CD4-positive, alpha-beta T cell treated with Interferon gamma for 1 hour (primary cell): ENCODE results near the gene ETV1.

Experiments used
- DNase-seq: peaks from one replicate; pipeline ENCODE4 v3.0.0-alpha.2; 2020

Gene ETV1

DNA sequence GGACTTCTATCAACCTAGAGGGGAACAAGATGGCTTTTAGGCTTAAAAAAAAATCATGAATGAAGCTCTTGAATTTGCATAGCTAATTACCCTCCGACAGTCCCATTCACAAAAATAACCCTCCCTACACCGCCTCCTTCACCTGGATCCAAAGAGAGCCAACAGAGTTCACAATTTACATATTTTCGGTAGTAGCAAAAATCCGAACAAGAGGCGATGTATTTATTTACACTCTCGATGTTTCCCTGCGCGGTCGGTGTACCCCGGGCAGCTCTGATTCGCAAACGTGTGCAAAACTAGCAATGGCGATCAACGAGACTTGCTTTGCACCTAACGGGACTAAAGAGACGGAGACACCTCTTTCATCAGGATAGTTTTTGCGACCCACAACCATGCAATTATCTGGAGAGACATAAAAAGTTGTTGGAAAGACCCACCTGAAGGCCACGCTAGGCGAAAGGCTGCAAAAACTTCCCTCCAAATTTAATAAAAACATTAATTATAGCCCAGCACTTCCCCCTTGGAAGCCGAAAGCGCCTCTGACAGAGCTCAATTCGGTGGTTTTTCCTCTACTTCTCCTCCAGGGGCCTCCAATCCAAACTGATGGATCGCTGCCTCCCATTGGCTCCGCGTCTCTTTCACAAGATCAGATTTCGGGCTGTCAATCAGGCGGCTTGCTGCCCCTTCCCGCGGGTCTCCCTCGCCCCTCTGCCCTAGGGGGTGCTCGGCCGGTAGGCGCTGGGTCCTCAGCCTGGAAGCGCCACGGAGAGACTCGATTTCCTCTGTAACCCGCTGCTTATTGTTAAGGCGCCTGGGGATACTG is at the start of gene ETV1:
Gene ETV1, minus strand, starts transcription at position 541 of the 823 bp plus-strand sequence. CDS start 614 bp downstream, outside the sequence.
- no peak for DNase-seq

DNA sequence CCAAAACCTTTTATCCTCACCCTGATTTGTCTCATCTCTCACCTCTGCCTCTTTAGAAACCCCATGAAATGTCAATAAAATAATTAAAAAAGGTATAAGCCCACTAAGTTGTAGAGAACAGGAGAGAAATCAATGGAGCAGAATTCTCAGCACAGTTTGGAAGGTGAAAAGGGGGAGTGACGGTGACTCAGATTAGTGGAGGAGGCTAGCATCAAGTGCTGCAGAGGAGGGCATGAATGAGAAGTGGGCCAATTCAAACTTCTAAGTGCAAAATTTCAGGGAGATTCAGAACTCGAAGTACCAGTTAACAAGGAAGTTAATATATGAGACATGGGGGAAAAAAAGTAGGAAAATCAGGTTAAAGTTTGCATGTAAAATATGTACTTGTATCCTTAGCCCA is 34.9 kb upstream of the ETV1 start:
- DNase-seq, result no peak

DNA sequence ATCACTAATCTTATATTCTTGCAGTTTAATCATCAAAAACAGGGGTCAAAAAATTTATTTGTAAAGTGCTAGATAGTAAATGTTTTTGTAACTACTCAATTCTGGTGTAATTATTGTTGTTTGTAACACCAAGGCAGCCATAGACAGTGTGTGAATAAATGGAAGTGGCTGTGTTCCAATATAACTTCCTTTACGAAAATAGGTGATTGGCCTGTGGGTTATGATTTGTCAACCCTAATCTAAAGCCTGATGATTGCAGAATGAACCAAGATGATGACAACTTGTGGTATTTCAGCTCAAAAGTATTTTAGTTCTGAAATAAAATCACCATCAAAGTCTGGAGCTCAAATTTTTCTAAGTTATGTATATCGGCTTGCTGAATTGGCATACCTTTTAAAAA is 34.4 kb upstream of the ETV1 start:
- DNase-seq, result no peak

DNA sequence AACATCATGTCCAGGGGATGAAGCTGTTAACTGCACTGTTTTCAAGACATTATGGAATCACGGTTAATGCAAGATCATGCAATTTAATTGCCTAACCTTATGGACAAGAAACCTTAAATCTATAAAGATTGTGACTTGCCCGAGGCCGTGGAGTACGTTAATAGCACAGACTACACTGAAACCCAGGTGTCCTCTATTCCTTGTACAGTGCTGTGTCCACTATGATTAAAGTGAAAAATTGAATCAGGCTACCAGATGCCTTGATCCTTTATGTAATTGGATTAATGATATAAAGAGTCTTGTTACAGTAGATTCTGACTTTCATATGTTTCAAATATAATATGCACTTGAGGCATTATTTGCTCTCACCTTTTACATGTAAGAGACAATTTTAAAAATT is 33.9 kb upstream of the ETV1 start:
- no peak for DNase-seq

DNA sequence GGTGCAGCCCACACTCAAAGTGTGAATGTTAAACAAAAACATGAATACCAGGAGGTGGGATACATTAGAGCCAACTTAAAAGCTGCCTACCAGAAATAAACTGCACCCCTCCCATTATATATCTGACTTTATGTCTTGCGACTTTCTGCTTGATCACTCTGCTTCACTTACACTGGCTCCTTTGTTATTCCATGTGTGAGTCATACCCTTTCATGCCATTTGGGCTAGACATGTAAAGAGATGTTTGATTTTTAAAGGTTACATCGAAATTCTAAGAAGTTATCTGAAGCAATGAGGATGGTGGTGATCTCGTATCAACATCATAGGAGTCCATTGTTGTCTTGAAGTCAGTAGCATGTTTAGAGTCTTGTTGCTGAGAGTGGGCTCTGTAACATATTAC is 31.6 kb upstream of the ETV1 start:
- no peak for DNase-seq

DNA sequence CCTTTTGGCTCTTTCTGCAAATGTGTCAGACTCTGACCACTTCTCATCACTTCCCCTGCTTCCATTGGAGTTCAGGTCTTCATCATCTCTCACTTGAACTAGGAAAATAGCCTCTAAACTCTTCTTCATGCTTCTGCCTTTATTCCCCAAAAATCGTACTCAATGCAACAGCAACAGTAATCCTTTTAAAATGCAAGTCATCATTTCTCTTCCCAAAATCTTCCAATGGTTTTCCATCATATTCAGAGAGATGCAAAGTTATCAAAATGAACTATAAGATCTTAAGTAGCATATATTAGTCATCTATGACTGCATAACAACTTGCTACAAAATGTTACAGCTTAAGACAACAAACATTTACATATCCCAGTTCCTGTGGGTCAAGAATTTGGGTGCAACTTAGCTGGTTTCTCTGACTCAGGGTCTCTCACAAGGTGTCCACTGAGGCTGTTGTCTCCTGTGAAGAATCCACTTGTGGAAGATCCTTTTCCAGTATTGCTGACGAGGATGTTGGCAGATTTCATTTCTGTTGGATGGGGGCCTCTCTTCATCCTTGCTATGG is 31.0 kb upstream of the ETV1 start:
- DNase-seq, result no peak

DNA sequence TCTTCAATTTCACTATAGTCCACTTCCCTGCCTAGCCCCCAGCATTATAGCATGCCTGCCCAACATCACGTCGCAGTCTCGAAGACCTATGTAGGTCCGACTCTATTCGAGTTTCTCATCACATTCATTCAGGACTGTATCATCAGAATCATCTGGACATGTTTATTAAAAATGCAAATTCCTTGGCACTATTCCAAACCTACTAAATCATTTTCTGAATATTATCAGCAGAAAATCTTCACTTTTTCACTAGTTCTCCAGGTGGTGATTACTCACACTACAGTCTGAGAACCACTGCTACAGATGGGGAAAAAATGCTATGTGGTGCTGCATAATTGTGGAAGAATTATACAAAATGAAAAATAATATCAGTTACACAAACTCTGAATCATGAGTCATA is 29.3 kb upstream of the ETV1 start:
- no peak for DNase-seq

DNA sequence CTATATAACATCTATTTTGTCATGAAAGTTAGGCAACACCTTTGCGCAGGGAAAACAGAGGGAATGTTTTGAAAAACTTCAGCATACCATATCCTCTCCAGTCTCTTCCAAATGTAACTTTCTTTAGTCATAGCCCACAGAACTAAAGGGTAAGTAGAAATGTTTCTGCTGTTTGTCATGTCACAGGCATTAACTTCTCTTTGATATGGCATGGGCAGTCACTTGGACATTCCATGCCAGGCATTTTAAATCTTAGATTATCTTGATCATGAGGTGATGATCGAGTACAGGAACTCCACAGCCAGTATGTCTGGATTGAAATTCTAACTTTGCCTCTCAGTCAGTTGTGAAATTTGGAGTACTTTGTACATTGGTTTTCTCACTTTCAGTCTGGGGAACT is 27.5 kb upstream of the ETV1 start:
- DNase-seq, result no peak

DNA sequence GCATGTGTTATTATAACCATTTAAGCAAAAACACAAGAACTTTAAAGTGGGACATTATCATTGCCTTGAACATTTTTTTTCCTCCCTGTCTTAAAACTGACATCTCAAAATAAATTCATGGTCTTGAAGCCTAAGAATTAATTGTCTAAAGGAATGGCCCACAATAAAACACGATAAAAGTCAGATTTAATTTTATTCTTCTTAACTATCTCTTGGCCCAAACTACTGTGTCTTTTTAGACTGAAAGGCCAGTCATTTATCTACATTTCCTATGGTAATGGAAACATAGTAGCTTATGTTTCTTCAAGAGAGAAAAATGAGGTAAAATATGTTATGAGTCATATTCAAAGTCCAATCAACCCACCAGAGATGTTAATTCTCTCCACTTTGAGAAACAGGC is 24.4 kb upstream of the ETV1 start:
- DNase-seq, result no peak

DNA sequence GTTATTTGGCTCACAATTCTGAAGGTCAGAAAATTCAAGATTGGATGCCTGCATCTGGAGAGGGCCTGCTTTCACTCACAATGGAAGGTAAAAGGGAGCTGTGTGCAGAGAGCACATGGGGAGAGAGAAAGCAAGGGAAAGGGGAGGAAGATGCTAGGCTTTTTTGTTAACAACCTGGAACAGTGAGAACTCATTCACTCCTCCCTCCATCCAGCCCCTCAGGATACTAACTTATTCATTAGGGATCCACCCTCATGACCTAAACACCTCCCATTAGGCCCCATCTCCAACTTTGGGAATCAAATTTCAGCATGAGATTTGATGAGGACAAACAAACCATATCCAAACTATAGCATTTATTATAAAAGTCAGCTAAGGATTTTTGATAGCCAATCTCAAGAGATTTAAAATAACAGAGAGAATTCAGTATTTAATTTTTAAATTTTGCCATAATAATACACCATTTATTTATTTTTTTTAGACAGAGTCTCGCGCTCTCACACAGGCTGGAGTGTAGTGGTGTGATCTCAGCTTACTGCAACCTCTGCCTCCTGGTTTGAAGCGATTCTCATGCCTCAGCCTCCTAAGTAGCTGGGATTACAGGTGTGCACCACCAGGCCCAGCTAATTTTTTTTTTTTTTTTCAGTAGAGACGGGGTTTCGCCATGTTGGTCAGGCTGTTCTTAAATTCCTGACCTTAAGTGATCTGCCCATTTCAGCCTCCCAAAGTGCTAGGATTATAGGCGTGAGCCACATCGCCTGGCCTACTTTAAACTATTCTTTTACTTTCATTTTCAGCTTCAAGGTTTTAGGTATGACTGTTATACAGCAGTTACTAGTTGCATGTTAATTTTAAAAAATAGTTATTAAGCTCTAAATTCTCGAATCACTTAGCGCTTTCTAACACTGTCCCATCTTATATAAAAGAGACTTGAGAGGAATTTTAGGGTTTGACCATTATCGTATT is 20.3 kb upstream of the ETV1 start:
- DNase-seq, result no peak

DNA sequence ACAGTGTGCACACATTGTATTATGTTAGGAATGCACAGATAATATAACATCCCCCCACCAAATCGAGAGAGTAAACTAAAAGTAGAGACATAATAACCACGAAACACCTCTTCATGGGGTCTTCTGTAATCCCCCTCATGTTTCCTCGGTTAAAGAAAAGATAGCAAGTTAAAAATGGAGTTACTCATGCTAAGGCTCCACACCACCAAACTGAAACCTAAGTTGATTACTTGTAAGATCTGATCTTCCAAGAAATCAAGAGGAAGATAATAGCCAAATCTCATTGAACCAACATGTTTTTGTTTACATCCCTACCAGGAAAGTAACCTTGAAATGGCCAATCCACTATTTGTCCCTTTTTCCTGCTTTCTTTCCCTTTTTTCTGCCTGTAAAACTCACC is 11.7 kb upstream of the ETV1 start:
- no peak for DNase-seq

DNA sequence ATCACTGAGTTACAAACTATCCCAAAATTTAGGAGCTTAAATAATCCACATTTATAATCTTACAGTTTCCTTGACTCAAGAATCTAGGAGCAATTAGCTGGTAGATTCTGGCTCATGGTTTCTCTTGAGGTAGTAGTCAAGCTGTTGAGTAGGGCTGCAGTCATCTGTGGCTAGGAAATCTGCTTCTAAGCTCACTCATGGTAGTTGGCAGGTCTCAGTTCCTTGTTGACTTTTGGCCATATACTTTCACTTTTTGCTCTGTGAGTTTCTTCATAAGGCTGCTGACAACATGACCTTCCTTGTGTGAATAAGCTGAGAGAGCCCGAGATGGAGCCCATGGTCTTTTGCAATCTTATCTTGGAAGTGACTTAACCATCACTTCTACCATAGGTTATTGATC is 10.8 kb upstream of the ETV1 start:
- no peak for DNase-seq

DNA sequence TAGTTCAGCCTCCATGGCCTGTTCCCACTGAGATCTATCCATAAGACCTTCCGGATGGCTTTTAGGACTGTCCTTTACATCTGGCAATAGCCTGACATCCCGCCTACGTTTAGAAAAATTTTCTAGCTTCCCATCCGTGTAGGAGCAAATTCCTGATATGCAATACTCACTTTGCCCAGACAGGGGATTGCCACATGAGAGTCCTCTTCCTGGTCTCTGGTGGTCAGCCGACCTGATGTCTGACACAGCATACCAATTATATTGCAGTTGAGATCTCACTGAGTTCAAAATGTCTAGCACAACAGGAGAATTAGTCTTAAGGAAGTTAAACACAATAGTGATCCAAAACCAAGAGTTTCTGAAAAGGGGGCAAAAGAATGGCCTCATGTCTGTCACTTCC is 9.4 kb upstream of the ETV1 start:
- DNase-seq, result no peak

DNA sequence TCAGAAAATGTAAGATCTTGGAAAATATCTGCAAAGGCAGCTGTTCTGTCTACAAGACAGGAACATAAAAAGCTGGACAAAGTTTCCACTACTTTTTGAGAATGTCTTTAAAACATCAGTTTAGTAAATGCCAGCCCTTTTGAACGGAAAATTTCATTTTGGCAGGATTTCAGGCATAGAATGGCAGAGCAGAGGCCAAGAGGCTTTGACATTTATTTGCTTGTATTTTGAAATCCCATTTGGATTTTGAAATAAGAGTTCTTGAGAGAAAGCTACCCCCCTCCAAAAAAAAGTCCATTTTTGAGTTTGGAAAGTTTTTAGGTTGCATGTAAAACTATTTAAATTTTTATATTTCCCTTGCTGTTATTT is 3.1 kb upstream of the ETV1 start:
- DNase-seq, result no peak

DNA sequence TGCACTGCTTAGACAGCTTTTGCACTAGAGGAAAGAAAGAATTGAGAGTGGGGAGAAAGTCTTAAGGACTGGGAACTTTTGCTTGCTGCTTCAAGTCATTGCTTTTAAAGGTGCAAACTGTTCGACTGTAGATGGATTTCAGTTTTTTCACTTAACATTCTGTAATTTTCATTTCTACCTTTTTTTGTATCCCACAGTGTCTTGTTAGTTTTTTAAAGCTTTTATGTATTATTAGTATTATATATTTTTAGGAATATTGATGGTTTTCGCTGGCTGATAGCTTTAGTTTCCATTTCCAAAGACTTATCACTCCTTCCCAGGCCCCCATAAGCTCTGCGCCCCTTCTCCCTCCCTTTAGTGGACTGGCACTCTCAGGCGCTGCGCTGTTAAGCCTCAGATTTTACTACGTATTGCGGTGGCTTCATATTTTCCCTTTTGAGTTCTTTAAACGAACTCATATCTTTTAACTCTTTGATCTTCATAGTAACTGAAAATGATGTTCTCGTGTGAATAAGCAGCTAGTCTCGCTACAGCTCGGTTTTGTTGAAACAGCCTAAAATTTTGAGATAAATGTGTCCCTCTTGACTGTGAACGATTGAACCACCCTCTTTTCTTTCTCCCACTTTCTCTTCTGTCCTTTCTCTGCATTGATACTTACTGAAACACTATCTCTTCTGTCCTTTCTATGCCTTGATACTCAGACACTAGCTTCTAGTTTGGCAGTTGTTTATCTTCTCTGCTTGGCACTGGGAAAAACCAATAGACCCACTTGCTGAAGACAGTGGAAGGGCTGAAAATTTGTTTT is 2.5 kb upstream of the ETV1 start:
- DNase-seq, result no peak

DNA sequence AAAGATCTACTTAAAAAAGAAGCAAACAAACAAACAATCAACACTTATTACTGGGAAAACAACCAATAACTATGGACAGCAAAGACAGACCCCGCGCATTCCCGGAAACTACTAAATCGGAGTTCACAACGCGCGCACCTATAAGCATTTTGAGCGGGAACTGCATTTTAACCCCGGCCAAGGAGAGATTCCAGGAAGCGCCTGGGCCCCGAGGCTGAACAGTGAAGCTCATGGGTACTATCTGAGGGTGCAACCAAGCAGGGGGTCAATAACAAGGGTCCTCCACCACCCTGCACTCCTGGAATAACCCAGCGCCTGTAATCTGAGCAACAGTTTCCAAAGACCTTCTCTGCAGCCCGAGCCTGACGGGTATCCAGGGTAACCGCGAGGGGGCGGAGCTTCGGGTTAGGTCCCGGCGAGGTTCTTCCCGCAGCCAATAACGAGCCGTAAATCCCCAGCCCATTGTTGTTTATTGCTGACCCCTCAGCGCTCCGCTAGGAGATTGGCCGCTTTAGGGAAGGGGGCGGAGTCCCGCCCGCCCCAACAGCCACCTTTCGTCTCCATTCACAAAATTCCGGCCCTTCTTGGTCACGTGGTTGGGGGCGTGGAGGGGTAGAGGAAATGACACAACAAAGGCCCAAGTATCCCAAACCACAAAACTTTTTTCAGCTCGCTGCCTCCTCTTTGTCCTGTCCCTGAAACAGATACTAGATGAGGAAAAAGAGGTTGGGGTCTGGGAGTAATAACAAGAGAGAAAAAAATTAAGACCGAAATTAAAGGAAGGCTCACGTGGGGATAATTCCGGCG is 1.7 kb upstream of the ETV1 start:
- DNase-seq, result peak; percentile 58

DNA sequence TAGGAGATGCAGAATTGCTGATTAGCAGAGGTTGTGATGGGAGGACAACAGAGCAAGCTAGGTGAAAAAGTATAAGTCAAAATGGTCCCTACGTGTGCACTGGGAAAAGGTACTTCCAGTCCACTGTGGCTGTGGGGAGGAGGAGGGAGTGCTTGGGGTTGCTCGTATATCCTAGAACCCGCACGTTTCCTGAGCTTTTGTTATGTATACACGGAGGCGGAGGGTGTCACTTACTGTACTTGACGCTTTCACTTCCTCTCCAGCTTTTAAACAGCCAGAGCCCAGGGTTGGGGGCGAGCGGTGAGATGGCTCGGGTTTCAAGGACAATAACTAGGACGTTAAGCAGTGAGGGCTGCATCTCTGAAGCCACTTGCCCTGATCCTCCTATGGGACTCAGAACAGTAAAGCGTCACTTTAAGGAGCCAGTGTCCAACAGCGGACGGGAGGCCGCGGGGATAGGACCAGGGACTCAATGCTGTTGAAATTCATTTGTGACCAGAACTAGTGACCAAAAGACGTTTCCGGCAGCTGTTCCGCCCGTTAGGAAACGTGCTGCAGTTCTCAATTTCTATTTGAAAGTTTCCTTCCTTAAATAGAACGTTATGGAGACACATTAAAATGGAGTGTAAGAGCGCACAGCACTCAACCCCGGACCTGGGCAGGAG is 985 bp upstream of the ETV1 start:
- peak; percentile 6 for DNase-seq

DNA sequence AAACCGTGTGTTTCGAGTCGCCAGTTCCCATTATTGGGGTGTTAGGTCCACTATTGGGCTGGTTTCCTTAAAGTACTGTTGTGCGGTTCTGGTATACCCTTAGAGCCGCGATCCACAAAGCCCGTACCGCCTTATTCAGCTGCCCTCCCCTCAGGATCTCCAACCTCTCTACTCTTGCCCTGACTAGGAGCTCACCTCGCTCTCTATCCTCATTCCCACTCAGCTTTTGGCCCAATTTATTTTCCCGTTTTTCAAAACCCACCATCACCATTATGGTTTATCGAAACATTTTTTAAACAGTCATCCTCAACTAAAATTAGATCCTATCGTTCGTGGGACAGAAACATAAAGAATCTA is 461 bp upstream of the ETV1 start:
- DNase-seq, result no peak

DNA sequence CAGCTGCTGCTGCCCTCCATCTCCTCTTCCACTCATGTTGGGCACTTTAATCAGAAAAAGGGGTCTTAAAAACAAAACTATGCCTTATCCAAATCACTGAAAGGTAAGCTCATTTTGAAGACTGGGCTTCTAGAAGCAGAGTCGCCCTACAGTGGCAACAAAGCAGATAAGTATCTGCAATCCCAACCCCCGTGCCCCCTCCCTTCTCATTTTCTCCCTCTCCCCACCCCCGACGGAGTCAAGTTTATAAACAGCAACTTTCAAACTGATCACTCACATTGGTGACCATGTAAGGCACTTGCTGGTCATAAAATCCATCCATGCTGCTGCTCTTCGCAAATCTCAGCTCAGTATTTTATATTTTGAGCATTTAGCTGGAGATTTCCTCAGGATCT is 738 bp downstream of the ETV1 start:
- no peak for DNase-seq

DNA sequence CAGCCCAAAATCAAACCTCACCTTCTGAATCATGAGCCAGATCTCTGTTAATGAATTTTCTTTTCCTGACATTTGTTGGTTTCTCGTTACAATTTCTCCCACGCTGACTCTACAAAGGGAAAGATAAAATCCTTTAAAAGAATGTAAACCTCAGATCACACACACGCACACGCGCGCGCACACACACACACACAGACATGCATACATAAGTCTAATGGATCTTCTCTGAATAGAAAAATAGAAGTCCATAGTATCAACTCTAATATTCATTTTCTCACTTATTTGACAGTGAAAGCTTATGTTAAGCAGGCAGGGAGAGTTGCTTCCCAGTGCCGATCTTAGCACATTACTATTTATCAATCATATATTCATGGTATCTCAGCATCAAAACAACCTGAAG is 1.4 kb downstream of the ETV1 start:
- no peak for DNase-seq

DNA sequence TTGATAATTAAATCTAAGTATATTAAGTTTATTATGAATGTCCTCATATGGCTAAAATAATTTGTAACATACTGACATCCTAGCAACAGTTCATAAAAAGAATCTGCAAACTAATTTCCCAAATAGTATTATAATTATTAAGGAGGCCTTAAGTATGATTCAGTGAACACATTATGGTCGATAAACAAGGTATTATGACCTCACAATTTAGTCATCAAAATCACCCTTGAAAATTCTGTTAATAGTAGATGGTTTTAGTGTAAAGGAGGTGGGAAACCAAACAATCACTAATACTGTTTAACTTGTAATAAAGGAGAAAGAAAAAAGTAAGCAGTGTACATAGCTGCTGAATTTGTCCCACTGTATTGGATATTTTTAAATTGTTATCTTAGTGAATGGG is 2.1 kb downstream of the ETV1 start:
- DNase-seq, result no peak

DNA sequence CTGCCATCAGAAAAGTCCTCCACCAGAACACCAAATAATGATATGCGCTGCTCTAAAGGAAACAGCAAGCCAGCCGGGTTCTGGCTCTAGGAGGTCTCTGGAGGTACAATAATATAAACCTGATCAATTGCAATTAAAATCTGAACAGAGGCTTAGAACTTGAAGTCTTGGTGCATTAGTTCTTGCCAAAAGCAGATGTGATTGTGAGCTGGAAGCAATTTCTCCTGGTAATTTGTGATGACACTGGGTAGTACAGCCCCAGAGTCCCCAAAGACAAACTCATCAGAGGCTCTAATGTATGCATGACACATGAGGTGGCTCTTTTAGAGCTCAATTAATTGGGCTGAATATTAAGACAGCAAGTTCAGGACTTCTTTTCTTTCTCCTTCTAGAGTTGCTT is 3.3 kb downstream of the ETV1 start:
- DNase-seq, result no peak
